T-helper 17 cell (primary cell): ENCODE data around the gene OR5AU1. TPM values are rescaled to one million over a fixed set of nuclear protein-coding genes. Genes with fewer than 3 reads are reported as not detected.
A peak's percentile ranks its signal among the peaks of the same experiment; 100 is the strongest.
"Not testable (repeated sequence)": the region's sequence is repeated elsewhere in the genome, so short reads cannot be mapped to it uniquely, and the experiment has no call there.

Source experiments
- ATAC-seq: fragments of 150-1000 bp; cut with Tn5 transposase; 2 replicates; pipeline ENCODE4 v1.10.0; 2021; ENCODE audit warnings: mild to moderate bottlenecking, moderate library complexity
- DNase-seq, 3 donors: peaks; one replicate each; pipeline versions ENCODE4 v3.0.0 to v3.0.0-alpha.2; 2020 to 2021
- H3K9me3 ChIP-seq: one replicate; pipeline ENCODE4 v1.7.0; 2013; ENCODE audit warnings: low read length, mild to moderate bottlenecking; ENCODE audit not compliant: control insufficient read depth, poor library complexity, severe bottlenecking
- H3K27ac Mint-ChIP-seq: one replicate; pipeline ENCODE4 v1.8.0; 2022; ENCODE audit warnings: mild to moderate bottlenecking, moderate library complexity, mixed read lengths
- H3K27me3 Mint-ChIP-seq: one replicate; pipeline ENCODE4 v1.8.0; 2022; ENCODE audit warnings: mixed read lengths
- H3K36me3 Mint-ChIP-seq: one replicate; pipeline ENCODE4 v1.8.0; 2022; ENCODE audit warnings: low read depth, mixed read lengths
- H3K4me1 Mint-ChIP-seq: one replicate; pipeline ENCODE4 v1.8.0; 2022; ENCODE audit warnings: mild to moderate bottlenecking, mixed read lengths
- H3K4me3 Mint-ChIP-seq: one replicate; pipeline ENCODE4 v1.8.0; 2022; ENCODE audit warnings: mild to moderate bottlenecking, moderate library complexity, mixed read lengths
- total RNA-seq, 4 donors: library from RNA in 2 of 4; stranded (reverse) in 2 of 4; gene quantifications; one replicate each; pipeline ENCODE4 v1.2.3 and lab custom pipeline; 2022 to 2026

Gene OR5AU1
- total RNA-seq, 2 donors from 2014 or later = not detected

GRCh38 chr14:21192875-21193535, 37.1 kb upstream of the OR5AU1 start:
- H3K4me3 Mint-ChIP-seq = no peak overlapping the region
- H3K27ac Mint-ChIP-seq = no peak overlapping the region
- ATAC-seq = no peak
- H3K36me3 Mint-ChIP-seq = no peaks in the 10 kb centered on the region
- no peaks in the 10 kb centered on the region for H3K27me3 Mint-ChIP-seq
- peaks cover 7% of the 10 kb centered on the region for H3K4me1 Mint-ChIP-seq
- H3K9me3 ChIP-seq = no peaks in the 10 kb centered on the region
- DNase-seq = no peak

GRCh38 chr14:21192447-21192822, 36.6 kb upstream of the OR5AU1 start:
- no peaks in the 10 kb centered on the region for H3K9me3 ChIP-seq
- peaks cover 5% of the 10 kb centered on the region for H3K4me1 Mint-ChIP-seq
- H3K36me3 Mint-ChIP-seq = no peaks in the 10 kb centered on the region
- no peaks in the 10 kb centered on the region for H3K27me3 Mint-ChIP-seq
- DNase-seq = no peak
- no peak for ATAC-seq
- H3K27ac Mint-ChIP-seq = no peak overlapping the region
- peak overlapping the region; percentile 79 for H3K4me3 Mint-ChIP-seq

GRCh38 chr14:21191809-21192446, 36.1 kb upstream of the OR5AU1 start:
- Mint-ChIP-seq H3K36me3 (no peaks in the 10 kb centered on the region), H3K27ac (peak overlapping the region; percentile 59), H3K27me3 (no peaks in the 10 kb centered on the region), H3K4me1 (peaks cover 5% of the 10 kb centered on the region), H3K4me3 (peak overlapping the region; percentile 79)
- peak; percentile 49 to 54 (median 54) for DNase-seq
- H3K9me3 ChIP-seq = no peaks in the 10 kb centered on the region
- peak; percentile 97 for ATAC-seq

- no peak for DNase-seq
- ATAC-seq = peak; percentile 12
These were observed 35.5 kb upstream of the OR5AU1 start for GRCh38 chr14:21191261-21191808.

GRCh38 chr14:21185491-21185890, 29.6 kb upstream of the OR5AU1 start:
- Mint-ChIP-seq H3K4me3 (no peak overlapping the region), H3K4me1 (no peaks in the 10 kb centered on the region), H3K27ac (no peak overlapping the region), H3K36me3 (peaks cover 2% of the 10 kb centered on the region), H3K27me3 (peaks cover 12% of the 10 kb centered on the region)
- ATAC-seq (no peak), DNase-seq (no peak)
- H3K9me3 ChIP-seq = no peaks in the 10 kb centered on the region

More at GRCh38 chr14:21191261-21191808, 35.5 kb upstream of the OR5AU1 start:
- no peaks in the 10 kb centered on the region for H3K36me3 Mint-ChIP-seq
- H3K4me3 Mint-ChIP-seq = peak overlapping the region; percentile 79
- peak overlapping the region; percentile 59 for H3K27ac Mint-ChIP-seq
- no peaks in the 10 kb centered on the region for H3K27me3 Mint-ChIP-seq
- H3K4me1 Mint-ChIP-seq = peaks cover 5% of the 10 kb centered on the region
- H3K9me3 ChIP-seq = no peaks in the 10 kb centered on the region

- Mint-ChIP-seq H3K27ac (no peak overlapping the region), H3K4me3 (no peak overlapping the region), H3K27me3 (peaks cover 18% of the 10 kb centered on the region), H3K36me3 (peaks cover 2% of the 10 kb centered on the region), H3K4me1 (no peaks in the 10 kb centered on the region)
- ATAC-seq = no peak
- no peak for DNase-seq
- H3K9me3 ChIP-seq = no peaks in the 10 kb centered on the region
These were observed 28.4 kb upstream of the OR5AU1 start for GRCh38 chr14:21184254-21184653.

- H3K36me3 Mint-ChIP-seq = peaks cover 2% of the 10 kb centered on the region
- peaks cover 19% of the 10 kb centered on the region for H3K27me3 Mint-ChIP-seq
- no peak for DNase-seq
- H3K9me3 ChIP-seq = no peaks in the 10 kb centered on the region
- no peaks in the 10 kb centered on the region for H3K4me1 Mint-ChIP-seq
- ATAC-seq = no peak
- H3K4me3 Mint-ChIP-seq = no peak overlapping the region
- no peak overlapping the region for H3K27ac Mint-ChIP-seq
These were observed 26.3 kb upstream of the OR5AU1 start for GRCh38 chr14:21182166-21182565.

GRCh38 chr14:21171128-21171527, 15.3 kb upstream of the OR5AU1 start:
- Mint-ChIP-seq H3K36me3 (no peaks in the 10 kb centered on the region), H3K4me3 (no peak overlapping the region), H3K27ac (no peak overlapping the region), H3K27me3 (peaks cover 30% of the 10 kb centered on the region), H3K4me1 (no peaks in the 10 kb centered on the region)
- DNase-seq (no peak), ATAC-seq (no peak)
- H3K9me3 ChIP-seq = no peaks in the 10 kb centered on the region

GRCh38 chr14:21169573-21169972, 13.7 kb upstream of the OR5AU1 start:
- no peaks in the 10 kb centered on the region for H3K4me1 Mint-ChIP-seq
- DNase-seq = no peak
- H3K9me3 ChIP-seq = no peaks in the 10 kb centered on the region
- no peak overlapping the region for H3K27ac Mint-ChIP-seq
- no peaks in the 10 kb centered on the region for H3K36me3 Mint-ChIP-seq
- H3K27me3 Mint-ChIP-seq = peaks cover 35% of the 10 kb centered on the region
- ATAC-seq = no peak
- H3K4me3 Mint-ChIP-seq = no peak overlapping the region

GRCh38 chr14:21168055-21168454, 12.2 kb upstream of the OR5AU1 start:
- H3K36me3 Mint-ChIP-seq = peaks cover 4% of the 10 kb centered on the region
- DNase-seq (no peak), ATAC-seq (no peak)
- H3K4me1 Mint-ChIP-seq = no peaks in the 10 kb centered on the region
- H3K4me3 Mint-ChIP-seq = no peak overlapping the region
- H3K27me3 Mint-ChIP-seq = peaks cover 37% of the 10 kb centered on the region
- H3K9me3 ChIP-seq = no peaks in the 10 kb centered on the region
- H3K27ac Mint-ChIP-seq = no peak overlapping the region

GRCh38 chr14:21165670-21166069, 9.8 kb upstream of the OR5AU1 start:
- H3K27ac Mint-ChIP-seq, H3K9me3 ChIP-seq, DNase-seq, H3K4me3 Mint-ChIP-seq, H3K4me1 Mint-ChIP-seq, H3K36me3 Mint-ChIP-seq, ATAC-seq: not testable (repeated sequence)
- peaks cover 61% of the 10 kb centered on the region for H3K27me3 Mint-ChIP-seq

- H3K4me3 Mint-ChIP-seq, H3K27ac Mint-ChIP-seq, H3K4me1 Mint-ChIP-seq, H3K36me3 Mint-ChIP-seq, ATAC-seq, DNase-seq, H3K9me3 ChIP-seq: not testable (repeated sequence)
- peaks cover 59% of the 10 kb centered on the region for H3K27me3 Mint-ChIP-seq
These were observed 9.2 kb upstream of the OR5AU1 start for GRCh38 chr14:21165002-21165605.

GRCh38 chr14:21163871-21164291, 8.0 kb upstream of the OR5AU1 start:
- H3K27me3 Mint-ChIP-seq = peaks cover 50% of the 10 kb centered on the region
- H3K36me3 Mint-ChIP-seq = peaks cover 5% of the 10 kb centered on the region
- H3K4me1 Mint-ChIP-seq = no peaks in the 10 kb centered on the region
- H3K9me3 ChIP-seq = no peaks in the 10 kb centered on the region
- DNase-seq (no peak), ATAC-seq (no peak)
- no peak overlapping the region for H3K27ac Mint-ChIP-seq
- no peak overlapping the region for H3K4me3 Mint-ChIP-seq
